ENCODE data around the gene OSBPL5. TPM values are rescaled to one million over a fixed set of nuclear protein-coding genes. Genes with fewer than 3 reads are reported as not detected.
A peak's percentile ranks its signal among the peaks of the same experiment; 100 is the strongest.

The OSBPL5 gene, protein sequence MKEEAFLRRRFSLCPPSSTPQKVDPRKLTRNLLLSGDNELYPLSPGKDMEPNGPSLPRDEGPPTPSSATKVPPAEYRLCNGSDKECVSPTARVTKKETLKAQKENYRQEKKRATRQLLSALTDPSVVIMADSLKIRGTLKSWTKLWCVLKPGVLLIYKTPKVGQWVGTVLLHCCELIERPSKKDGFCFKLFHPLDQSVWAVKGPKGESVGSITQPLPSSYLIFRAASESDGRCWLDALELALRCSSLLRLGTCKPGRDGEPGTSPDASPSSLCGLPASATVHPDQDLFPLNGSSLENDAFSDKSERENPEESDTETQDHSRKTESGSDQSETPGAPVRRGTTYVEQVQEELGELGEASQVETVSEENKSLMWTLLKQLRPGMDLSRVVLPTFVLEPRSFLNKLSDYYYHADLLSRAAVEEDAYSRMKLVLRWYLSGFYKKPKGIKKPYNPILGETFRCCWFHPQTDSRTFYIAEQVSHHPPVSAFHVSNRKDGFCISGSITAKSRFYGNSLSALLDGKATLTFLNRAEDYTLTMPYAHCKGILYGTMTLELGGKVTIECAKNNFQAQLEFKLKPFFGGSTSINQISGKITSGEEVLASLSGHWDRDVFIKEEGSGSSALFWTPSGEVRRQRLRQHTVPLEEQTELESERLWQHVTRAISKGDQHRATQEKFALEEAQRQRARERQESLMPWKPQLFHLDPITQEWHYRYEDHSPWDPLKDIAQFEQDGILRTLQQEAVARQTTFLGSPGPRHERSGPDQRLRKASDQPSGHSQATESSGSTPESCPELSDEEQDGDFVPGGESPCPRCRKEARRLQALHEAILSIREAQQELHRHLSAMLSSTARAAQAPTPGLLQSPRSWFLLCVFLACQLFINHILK
- total RNA-seq: 92.0 TPM

DNA sequence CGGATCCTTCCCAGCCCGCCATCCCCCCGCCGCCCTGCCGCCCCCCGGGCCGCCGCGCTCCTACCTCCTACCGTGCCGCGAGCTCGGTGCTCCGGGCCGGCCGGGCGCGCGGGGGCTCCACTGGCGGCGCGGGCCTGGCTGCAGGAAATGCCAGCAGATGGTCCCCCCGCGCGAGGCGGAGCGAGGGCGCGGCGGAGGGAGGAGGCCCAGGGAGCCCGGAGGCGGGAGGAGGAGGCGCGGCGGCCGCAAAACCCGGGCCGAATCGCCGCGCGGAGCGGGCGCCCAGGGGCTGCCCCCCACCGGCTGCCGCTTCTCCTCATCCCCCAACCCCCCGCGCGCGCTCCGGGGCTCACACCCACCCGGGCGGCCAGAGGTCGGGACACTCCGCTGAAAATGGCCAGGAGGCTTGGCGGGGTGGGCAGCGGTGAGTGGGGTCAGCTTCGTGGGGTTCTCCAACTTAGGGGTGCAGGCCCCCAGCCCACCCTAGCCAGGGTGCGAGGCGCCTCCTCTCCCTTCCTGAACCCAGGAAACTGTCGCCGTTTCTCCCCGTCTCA lies at the start of gene OSBPL5:
Gene OSBPL5, minus strand, starts transcription at position 159 of the 554 bp plus-strand sequence. CDS start 36,162 bp downstream, outside the sequence.
- intact Hi-C loops (cut with DNase I): loop anchor here (1.0 to 5.0 kb wide), 3 partner anchors 18 to 212 kb away; partner anchors contain the start of gene ZNF195
- Histone ChIP-seq H3K4me1 (peaks cover 24 to 49% of the 10 kb centered on the region in 2 donors), H3K27me3 (no peaks in the 10 kb centered on the region), H3K4me3 (peak within 1 kb of the TSS; percentile 86 to 99), H3K27ac (peak within 1 kb of the TSS; percentile 91 to 93), H3K36me3 (no peaks in the 10 kb centered on the region), H3K9me3 (no peaks in the 10 kb centered on the region)
- TF ChIP-seq, protein P1, sequence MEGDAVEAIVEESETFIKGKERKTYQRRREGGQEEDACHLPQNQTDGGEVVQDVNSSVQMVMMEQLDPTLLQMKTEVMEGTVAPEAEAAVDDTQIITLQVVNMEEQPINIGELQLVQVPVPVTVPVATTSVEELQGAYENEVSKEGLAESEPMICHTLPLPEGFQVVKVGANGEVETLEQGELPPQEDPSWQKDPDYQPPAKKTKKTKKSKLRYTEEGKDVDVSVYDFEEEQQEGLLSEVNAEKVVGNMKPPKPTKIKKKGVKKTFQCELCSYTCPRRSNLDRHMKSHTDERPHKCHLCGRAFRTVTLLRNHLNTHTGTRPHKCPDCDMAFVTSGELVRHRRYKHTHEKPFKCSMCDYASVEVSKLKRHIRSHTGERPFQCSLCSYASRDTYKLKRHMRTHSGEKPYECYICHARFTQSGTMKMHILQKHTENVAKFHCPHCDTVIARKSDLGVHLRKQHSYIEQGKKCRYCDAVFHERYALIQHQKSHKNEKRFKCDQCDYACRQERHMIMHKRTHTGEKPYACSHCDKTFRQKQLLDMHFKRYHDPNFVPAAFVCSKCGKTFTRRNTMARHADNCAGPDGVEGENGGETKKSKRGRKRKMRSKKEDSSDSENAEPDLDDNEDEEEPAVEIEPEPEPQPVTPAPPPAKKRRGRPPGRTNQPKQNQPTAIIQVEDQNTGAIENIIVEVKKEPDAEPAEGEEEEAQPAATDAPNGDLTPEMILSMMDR (IDR thresholded peaks at IDR 0.05): no peak
- peak; percentile 21 to 90 for DNase-seq (ENCODE audit: low spot score in 2 of 2)

DNA sequence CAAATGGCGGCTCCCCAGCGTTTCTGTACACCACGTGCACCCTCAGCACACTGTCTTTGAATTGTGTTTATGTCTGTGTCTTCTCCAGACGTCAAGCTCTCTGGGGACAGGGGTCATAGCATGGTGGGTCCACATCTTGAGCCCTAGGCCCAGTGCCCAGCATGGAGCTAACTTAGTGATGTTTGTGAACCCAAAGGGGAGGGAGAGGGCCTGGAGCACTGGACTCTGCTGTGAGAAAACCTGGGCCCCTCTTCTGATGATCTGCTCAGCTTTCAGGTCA lies 49.2 kb upstream of the OSBPL5 start:
- intact Hi-C loops (cut with DNase I): no loop called here

DNA sequence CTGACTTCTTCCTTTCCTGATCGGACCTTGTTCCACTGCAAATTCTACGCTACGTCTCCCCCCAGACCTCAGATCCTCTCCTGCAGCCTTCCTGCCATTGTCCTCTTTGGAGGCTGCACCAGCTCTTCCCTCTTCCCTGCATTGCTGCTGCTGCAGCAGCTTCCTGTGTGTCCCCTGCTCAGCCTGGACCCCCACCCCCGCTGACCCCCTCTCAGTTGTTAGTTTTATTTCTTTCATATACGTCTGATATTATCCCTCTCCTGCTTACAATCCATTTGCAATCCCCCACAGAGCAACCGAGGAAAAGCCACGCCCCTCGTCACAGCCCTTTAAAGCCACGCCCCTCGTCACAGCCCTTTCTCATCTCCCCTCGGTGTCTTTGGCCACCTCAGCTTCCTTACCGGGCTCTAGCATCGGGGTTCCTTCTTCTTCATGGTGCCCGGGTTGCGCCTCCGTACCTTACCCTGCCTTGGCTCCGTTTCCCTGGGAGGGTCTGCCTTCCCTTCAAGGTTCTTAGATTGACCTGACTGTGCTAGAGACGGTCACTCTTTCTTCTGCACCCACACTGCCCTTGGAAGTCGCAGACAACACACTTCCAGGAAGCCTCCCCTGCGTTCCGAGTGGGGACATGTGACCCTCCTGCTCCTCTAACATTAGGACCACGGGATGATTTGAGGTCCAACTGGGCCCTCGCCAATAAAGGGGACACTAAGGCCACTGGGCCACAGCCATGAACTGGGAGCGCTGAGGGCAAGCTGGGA lies 48.7 kb upstream of the OSBPL5 start:
- Histone ChIP-seq H3K27me3 (peaks cover 5% of the 10 kb centered on the region), H3K9me3 (no peaks in the 10 kb centered on the region), H3K4me1 (no peaks in the 10 kb centered on the region), H3K36me3 (no peaks in the 10 kb centered on the region), H3K27ac (no peak overlapping the region), H3K4me3 (no peak overlapping the region)
- DNase-seq (ENCODE audit: low spot score in 2 of 2): no peak
- TF ChIP-seq, protein P1 (IDR thresholded peaks at IDR 0.05): no peak
- intact Hi-C loops (cut with DNase I): no loop called here

More for the DNA sequence above, 49.2 kb upstream of the OSBPL5 start:
- no peak overlapping the region for H3K27ac ChIP-seq
- H3K27me3 ChIP-seq: peaks cover 5% of the 10 kb centered on the region
- no peak for DNase-seq (ENCODE audit: low spot score in 2 of 2)
- TF ChIP-seq, protein P1 (IDR thresholded peaks at IDR 0.05): no peak
- no peaks in the 10 kb centered on the region for H3K9me3 ChIP-seq
- no peaks in the 10 kb centered on the region for H3K4me1 ChIP-seq
- no peaks in the 10 kb centered on the region for H3K36me3 ChIP-seq
- H3K4me3 ChIP-seq: no peak overlapping the region

DNA sequence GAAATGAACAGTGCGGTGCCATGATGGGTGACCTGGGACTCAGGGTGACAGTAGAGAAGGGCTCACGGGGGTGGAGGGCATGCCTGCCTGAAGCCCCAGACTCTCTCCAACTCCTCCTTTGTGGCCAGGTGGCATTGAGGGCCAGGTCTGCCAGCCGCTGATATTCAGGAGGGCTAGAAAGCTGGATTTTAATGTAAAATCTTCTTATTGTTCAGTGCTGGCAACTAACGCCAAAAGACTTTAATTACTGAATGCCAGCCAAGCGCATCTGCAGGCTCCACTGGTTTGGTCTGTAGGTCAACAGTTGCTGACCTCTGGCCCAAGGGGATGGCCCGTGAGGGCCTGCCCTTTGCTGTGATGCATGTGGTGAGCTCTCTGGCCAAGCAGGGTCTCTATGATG lies 43.2 kb upstream of the OSBPL5 start:
- H3K27me3 ChIP-seq: no peaks in the 10 kb centered on the region
- intact Hi-C loops (cut with DNase I): no loop called here
- H3K9me3 ChIP-seq: no peaks in the 10 kb centered on the region
- peaks cover 3 to 10% of the 10 kb centered on the region in 2 donors for H3K4me1 ChIP-seq
- TF ChIP-seq, protein P1 (IDR thresholded peaks at IDR 0.05): no peak
- no peak for DNase-seq (ENCODE audit: low spot score in 2 of 2)
- no peak overlapping the region for H3K27ac ChIP-seq
- no peaks in the 10 kb centered on the region for H3K36me3 ChIP-seq
- no peak overlapping the region for H3K4me3 ChIP-seq

DNA sequence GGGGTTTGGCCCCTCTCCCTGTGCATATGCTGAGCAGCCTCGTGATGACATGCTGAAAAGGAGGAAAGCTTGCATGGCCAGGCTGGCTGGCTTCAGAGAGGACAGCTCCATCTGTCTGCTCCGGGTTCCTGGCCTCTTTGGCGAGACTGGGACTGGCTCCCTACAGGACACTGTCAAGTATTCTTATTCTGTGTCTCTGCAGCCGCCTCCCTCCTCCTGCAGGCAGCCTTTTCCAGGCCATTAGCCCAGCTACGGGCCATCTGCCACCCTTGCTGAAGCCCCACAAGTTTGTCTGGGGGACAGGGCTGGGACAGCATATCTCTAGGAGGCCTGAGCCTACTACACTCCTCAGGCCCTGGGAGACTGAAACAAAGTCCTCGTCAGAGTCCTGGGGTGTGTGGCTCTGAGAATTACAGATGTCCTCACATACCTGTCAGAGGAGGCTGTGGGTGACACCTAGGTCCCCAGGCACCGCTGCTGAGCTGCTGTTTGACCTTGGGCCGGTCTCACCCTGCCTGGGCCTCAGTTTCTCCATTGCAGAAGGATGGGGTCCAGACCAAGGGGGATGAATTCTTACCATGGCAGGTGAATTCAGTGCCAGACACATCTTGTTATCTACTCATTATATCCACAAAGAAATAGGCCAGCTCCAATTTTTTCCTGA lies 42.5 kb upstream of the OSBPL5 start:
- Histone ChIP-seq H3K27me3 (no peaks in the 10 kb centered on the region), H3K4me3 (no peak overlapping the region), H3K36me3 (no peaks in the 10 kb centered on the region), H3K27ac (no peak overlapping the region), H3K9me3 (no peaks in the 10 kb centered on the region), H3K4me1 (peaks cover 3 to 16% of the 10 kb centered on the region in 2 donors)
- intact Hi-C loops (cut with DNase I): no loop called here
- TF ChIP-seq, protein P1 (IDR thresholded peaks at IDR 0.05): no peak
- DNase-seq (ENCODE audit: low spot score in 2 of 2): no peak
